Mammary epithelial cell (primary cell): ENCODE results near the gene FAM193A.

Experiments
- EZH2 ChIP-seq: IDR thresholded peaks from 2 replicates; pipeline ENCODE4 v1.6.1; 2012; ENCODE audit warnings: low read length, inconsistent platforms, borderline replicate concordance
- TF ChIP-seq, protein P1 (sequence below), 2 donors: IDR thresholded peaks in 1 of 2; conservative IDR thresholded peaks in 1 of 2; 2 replicates each; pipeline ENCODE4 v1.5.1; 2011 to 2012; ENCODE audit warnings: inconsistent platforms in 2 of 2, low read length in 2 of 2, mild to moderate bottlenecking in 2 of 2, control low read depth in 1 of 2, low read depth in 1 of 2; ENCODE audit not compliant: insufficient read depth in 1 of 2; ENCODE audit errors: extremely low read depth in 1 of 2

DNA sequence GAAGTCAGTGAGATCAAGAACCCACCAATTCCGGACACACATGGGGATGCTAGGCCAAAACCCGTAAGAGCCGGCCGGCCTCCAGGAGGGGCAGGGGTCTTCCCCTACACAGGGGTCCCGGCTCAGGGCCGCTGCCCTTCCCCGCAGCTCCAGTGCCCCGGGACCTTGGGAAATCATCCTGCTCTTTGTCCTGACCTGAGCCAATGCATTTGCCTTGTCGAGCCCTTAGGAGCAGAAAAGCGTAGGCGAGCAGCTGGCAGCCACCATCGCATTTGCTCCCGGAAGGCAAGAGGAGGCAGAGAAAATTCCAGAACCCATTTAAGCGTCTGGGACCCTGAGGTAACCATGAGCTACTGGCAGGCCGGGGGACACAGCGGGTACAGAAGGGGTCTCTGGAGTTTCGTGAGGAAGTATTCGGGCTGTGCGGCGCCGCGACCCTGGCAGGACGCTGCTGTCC lies 227.1 kb downstream of the FAM193A start:
- TF ChIP-seq, protein P1, sequence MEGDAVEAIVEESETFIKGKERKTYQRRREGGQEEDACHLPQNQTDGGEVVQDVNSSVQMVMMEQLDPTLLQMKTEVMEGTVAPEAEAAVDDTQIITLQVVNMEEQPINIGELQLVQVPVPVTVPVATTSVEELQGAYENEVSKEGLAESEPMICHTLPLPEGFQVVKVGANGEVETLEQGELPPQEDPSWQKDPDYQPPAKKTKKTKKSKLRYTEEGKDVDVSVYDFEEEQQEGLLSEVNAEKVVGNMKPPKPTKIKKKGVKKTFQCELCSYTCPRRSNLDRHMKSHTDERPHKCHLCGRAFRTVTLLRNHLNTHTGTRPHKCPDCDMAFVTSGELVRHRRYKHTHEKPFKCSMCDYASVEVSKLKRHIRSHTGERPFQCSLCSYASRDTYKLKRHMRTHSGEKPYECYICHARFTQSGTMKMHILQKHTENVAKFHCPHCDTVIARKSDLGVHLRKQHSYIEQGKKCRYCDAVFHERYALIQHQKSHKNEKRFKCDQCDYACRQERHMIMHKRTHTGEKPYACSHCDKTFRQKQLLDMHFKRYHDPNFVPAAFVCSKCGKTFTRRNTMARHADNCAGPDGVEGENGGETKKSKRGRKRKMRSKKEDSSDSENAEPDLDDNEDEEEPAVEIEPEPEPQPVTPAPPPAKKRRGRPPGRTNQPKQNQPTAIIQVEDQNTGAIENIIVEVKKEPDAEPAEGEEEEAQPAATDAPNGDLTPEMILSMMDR (conservative IDR thresholded peaks at IDR 0.05 in 1 of 2, IDR thresholded peaks at IDR 0.05 in 1 of 2; ENCODE audit: extremely low read depth in 1 of 2, insufficient read depth in 1 of 2, low read depth in 1 of 2, low read length in 2 of 2), result no peak
- TF ChIP-seq EZH2, result no peak
